Measurements from ENCODE around the gene NHLH1. TPM values are rescaled to one million over a fixed set of nuclear protein-coding genes. Genes with fewer than 3 reads are reported as not detected.

Gene NHLH1
- total and polyA plus RNA-seq, 10 of the 15 experiments (the other 5 are each of a cell fraction or from before 2014, with no cell fraction given): 0.22 to 0.98 (median 0.43) TPM; not detected in 1

GRCh38 chr1:160358073-160358472 lies 8.8 kb upstream of the NHLH1 start:
- SMC1A ChIA-PET (ENCODE audit: uncharacterized antibody, unreplicated experiment): no interaction called here
- Histone ChIP-seq H3K4me2 (ENCODE audit: control insufficient read depth, insufficient read depth) (no peak overlapping the region), H3K9ac (ENCODE audit: control insufficient read depth, insufficient read depth, low read length) (no peak overlapping the region), H4K20me1 (ENCODE audit: control insufficient read depth, insufficient read depth) (no peaks in the 10 kb centered on the region), H3K4me1 (ENCODE audit: control insufficient read depth, insufficient read depth, low read length) (no peaks in the 10 kb centered on the region), H3K27me3 (replicated peaks in 1 of 2; ENCODE audit: control insufficient read depth in 2 of 2, insufficient read depth in 2 of 2, low read length in 1 of 2) (no peaks in the 10 kb centered on the region), H2AFZ (ENCODE audit: control insufficient read depth, low read depth, low read length) (no peak overlapping the region), H3K27ac (ENCODE audit: control insufficient read depth, insufficient read depth) (no peak overlapping the region), H3K36me3 (ENCODE audit: control insufficient read depth in 2 of 2, insufficient read depth in 2 of 2, low read length in 1 of 2) (peaks cover 24 to 39% of the 10 kb centered on the region in 2 experiments), H3K4me3 (no peak overlapping the region), H3K79me2 (ENCODE audit: control insufficient read depth, insufficient read depth, low read length) (no peaks in the 10 kb centered on the region; the same call in 1 of the 2 replicates), H3K9me3 (replicated peaks; ENCODE audit: control insufficient read depth, insufficient read depth, low read length) (no peaks in the 10 kb centered on the region)
- RAD21 ChIA-PET (ENCODE audit: unreplicated experiment): no interaction called here
- TF ChIP-seq RELB (IDR thresholded peaks at IDR 0.05; ENCODE audit: low read depth): no peak
- TF ChIP-seq MLLT1 (IDR thresholded peaks at IDR 0.05): no peak
- no peak for TF ChIP-seq NR2C2 (IDR thresholded peaks at IDR 0.05; ENCODE audit: borderline replicate concordance, control insufficient read depth, insufficient read length, low read depth)
- TF ChIP-seq SPI1 (IDR thresholded peaks at IDR 0.05; ENCODE audit: borderline replicate concordance, insufficient read depth, low read depth, low read length): no peak
- TF ChIP-seq RELA (IDR thresholded peaks at IDR 0.05; ENCODE audit: borderline replicate concordance, partially characterized antibody): no peak
- no peak for TF ChIP-seq SKIL (IDR thresholded peaks at IDR 0.05; ENCODE audit: low read depth, poor library complexity, severe bottlenecking)
- no peak for TF ChIP-seq CREM (IDR thresholded peaks at IDR 0.05; ENCODE audit: low read depth)
- TF ChIP-seq ATF7 (IDR thresholded peaks at IDR 0.05; ENCODE audit: low read depth): no peak
- TF ChIP-seq CREB1 (IDR thresholded peaks at IDR 0.05; ENCODE audit: low read depth): no peak
- TF ChIP-seq LARP7 (IDR thresholded peaks at IDR 0.05): no peak
- no peak for TF ChIP-seq ZNF384 (IDR thresholded peaks at IDR 0.05; ENCODE audit: borderline replicate concordance, low read depth, low read length)
- TF ChIP-seq RAD51 (IDR thresholded peaks at IDR 0.05): no peak
- no peak for TF ChIP-seq MTA2 (IDR thresholded peaks at IDR 0.05; ENCODE audit: low read depth)
- no peak for TF ChIP-seq JUND (IDR thresholded peaks at IDR 0.05; ENCODE audit: low read depth, low read length)
- no peak for TF ChIP-seq MTA3 (IDR thresholded peaks at IDR 0.05; ENCODE audit: borderline replicate concordance, low read length)
- no peak for TF ChIP-seq TBL1XR1 (IDR thresholded peaks at IDR 0.05; ENCODE audit: low read depth, low read length)
- no peak for TF ChIP-seq MYB (IDR thresholded peaks at IDR 0.05; ENCODE audit: borderline replicate concordance, low read depth, low read length)
- 96% methylated on average over 4 of the region's 4 CpGs for WGBS (ENCODE audit: insufficient coverage, insufficient replicate concordance, low lambda C conversion rate, missing lambda C conversion rate)
- no peak for FAIRE-seq
- CTCF ChIA-PET: interaction anchor here (0.6 to 1.6 kb wide), 8 partner anchors 9 to 66 kb away, joined by 4 to 6 read pairs (median 4); no protein-coding TSS in a partner anchor
- TSS peak; percentile 23 for BruUV-seq (replicated peaks)
- in situ Hi-C loops (cut with MboI): no loop called here
- no peak for ATAC-seq
- intact Hi-C loops (cut with micrococcal nuclease; ENCODE audit: unreplicated experiment): no loop called here
- POLR2A ChIA-PET: interaction anchor here (0.6 to 1.4 kb wide), 3 partner anchors 11 to 21 kb away, joined by 3 to 4 read pairs (median 3); no protein-coding TSS in a partner anchor
- DNase-seq (ENCODE audit: low read depth, low spot score): no peak
